Activated naive CD4-positive, alpha-beta T cell (primary cell): ENCODE measurements around the gene KLHL25.

Experiments used
- DNase-seq, 4 experiments: peaks; one replicate each; lab custom pipeline; 2025; lab: John Stamatoyannopoulos, UW

Gene KLHL25

DNA sequence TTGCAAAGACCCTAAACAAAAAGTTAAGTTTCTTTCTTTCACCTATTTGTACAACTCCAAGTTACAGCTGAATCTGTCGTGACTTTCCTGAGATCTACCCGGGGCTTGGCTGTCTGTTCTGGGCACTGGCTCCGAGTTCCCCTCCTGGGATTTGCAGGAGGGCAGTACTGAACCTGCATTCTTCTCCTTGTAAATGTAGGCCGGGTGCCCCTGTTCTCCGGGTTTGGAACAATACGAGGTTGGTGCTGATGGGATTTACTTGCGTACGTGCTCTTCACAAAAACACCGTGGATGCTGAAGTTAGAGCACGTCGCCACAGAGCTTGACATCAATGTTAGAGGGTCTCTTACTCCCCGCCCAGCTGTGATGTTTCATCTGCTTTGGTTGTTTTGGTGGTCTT lies 48.1 kb downstream of the KLHL25 start:
- no peak for DNase-seq

DNA sequence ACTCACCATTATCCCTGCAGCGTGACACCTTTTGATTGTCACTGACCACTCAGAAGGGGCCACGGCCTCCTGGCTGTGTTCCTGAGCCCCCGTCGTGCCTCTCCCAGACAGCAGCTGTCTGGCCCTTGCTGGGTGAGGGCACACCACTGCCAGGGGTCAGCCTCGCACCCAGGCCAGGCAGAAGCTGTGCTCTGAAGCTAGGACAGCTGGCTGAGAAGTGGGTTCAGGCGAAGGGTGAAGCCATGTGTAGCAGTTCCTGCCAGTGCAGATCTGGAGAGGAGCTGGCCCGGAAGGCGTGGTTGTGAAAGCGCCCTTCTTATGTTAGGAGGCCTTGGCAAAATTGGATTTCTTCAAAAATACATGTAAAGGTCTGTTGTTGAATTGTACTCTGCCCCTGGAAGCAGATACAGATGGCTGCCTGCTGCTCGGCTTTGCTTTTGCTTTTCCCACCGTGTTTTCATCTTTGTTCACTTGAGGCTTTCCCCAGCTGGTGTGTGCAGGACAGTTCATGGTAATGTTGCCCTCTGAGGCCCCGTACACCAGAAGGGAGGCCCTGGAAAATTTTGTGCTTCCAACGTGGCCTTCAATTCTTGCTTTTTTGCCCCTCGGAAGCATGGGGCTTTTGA lies 49.1 kb downstream of the KLHL25 start:
- DNase-seq: no peak

DNA sequence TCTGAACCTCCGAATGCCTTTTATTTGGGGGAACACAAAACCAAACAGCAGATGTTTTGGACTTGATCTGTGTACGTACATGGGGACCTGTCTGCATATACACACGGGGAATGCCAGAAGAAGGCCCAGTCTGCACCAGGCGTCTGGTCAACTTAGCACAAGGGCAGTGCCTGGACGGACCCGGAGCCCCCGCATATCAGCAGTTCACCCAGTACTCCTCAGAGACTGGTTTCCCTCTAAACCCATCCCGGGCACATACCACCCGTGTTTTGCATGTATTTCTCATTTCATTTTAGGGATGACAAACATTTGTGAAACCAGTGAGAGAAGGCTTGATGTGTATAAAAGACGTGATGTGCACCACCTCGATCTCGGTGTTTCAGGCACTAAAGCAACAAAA lies 49.7 kb downstream of the KLHL25 start:
- DNase-seq: no peak

DNA sequence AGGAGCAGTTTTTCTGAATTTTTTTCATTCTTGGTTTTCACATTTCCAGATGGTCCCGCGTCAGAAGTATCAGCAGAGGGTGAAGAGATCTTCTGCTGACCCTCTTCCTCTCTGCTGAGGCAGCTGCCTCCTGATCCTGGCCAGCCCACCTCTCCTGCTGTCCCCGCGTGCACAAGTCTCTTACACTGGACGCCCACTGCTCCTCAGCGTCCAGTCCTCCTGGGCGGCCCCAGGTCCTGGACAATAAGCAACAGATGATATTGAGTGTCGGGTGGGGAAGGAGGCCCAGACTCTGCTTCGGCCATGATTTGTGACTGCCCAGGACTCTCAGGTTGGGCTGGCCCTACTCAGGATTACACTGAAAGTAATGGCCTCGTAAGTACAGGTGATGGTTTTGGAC lies 50.1 kb downstream of the KLHL25 start:
- no peak for DNase-seq

DNA sequence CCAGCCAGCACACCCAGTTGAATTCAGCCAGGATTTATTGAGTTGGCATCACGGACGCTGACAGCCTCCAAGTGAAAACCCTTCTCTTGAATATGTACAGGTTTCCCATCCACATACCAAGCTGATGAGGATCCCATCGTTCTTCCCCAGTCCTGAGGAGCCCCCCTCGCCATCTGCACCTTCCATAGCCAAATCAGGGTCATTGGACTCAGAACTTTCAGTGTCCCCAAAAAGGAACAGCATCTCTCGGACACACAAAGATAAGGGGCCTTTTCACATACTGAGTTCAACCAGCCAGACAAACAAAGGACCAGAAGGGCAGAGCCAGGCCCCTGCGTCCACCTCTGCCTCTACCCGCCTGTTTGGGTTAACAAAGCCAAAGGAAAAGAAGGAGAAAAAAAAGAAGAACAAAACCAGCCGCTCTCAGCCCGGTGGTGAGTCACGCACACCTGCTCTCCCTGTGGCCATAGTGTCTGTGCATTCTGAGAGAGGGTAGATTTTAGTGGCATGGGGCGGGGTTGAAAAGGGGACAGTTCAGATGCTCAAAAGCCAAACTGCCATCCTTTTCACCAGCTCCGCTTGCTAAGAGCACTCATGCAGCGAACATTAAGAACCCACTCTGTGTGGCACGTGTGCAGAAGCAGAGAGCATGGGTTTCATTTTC lies 51.2 kb downstream of the KLHL25 start:
- DNase-seq: no peak

DNA sequence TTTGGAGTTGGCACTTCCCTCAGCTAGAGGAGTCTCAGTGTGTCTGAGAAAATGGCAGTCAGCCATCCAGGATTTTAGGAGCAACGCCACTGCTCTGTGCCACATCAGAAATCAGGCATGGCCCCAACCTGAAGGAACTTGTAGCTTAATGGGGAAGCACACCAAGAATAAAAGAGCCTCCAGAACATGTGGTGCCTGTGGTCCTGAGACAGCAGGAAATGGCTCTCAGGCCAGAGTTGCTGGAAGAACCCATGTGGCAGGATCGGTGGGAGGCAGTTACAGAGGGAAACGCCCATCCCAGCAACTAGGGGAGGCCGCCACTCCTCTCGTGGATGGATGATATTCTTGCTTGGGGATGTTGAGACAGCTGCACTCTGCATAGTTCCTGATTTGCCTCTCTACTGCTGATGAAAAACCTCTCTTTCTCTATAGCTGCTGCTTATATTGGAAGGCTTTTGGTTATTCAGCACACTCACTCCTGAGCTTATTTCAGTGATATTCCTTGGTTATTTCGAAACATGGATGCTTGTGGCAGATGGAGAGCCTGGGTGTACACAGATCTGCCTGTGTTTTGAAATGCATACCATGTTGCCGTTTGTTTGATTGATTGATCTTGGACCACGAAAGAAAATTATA lies 52.4 kb downstream of the KLHL25 start:
- no peak for DNase-seq

DNA sequence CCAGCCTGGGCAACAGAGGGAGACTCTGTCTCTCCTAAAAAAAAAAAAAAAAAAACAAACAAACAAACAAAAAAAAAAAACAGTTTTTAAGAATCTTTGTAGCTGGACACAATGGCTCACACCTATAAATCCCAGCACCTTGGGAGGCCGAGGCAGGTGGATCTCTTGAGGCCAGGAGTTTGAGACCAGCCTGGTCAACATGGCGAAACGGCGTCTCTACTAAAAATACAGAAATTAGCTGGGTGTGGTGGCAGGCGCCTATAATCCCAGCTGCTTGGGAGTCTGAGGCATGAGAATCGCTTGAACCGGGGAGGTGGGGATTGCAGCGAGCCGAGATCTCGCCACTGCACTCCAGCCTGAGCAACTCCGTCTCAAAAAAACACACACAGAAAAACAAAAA lies 53.1 kb downstream of the KLHL25 start:
- no peak for DNase-seq

DNA sequence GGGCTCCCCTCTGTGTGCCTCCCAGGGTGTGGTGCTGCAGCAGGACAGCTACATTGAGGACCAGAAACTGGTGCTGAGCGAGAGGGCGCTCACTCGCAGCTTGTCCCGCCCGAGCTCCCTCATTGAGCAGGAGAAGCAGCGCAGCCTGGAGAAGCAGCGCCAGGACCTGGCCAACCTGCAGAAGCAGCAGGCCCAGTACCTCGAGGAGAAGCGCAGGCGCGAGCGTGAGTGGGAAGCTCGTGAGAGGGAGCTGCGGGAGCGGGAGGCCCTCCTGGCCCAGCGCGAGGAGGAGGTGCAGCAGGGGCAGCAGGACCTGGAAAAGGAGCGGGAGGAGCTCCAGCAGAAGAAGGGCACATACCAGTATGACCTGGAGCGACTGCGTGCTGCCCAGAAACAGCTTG lies 53.7 kb downstream of the KLHL25 start:
- DNase-seq: no peak

DNA sequence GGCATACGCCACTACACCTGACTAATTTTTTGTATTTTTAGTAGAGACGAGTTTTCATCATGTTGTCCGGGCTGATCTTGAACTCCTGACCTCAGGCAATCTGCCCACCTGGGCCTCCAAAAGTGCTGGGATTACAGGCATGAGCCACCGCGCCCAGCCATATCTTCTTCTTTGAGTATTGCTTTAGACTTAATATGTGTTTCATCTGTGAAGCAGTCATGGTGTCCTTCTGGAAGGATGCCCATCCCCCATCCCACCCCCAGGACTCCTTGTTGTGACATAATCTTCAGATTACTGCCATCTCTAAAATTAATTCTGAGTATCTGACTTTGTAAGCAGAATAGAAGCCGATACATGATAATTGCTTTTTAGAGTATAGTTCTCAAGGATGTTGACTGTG lies 57.7 kb downstream of the KLHL25 start:
- no peak for DNase-seq

DNA sequence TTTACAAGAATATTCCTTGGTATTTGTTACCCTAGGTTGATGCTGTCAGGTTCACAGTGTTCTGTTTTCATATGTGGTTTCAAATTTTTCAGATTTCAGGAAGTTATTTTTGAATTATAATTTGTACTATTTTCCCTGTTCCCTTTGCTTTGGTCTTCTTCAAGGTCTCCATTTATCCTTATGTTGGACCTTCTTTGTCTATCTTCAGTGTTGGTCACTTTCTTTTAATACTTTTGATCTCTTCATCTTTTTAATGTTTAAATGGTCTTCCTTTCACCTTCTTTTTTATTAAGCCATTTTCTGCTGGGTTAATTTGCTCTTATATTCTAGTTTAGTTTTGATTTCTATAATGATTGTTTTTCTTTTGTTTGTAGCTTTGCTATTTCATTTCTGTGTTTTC lies 61.3 kb downstream of the KLHL25 start:
- DNase-seq: no peak

DNA sequence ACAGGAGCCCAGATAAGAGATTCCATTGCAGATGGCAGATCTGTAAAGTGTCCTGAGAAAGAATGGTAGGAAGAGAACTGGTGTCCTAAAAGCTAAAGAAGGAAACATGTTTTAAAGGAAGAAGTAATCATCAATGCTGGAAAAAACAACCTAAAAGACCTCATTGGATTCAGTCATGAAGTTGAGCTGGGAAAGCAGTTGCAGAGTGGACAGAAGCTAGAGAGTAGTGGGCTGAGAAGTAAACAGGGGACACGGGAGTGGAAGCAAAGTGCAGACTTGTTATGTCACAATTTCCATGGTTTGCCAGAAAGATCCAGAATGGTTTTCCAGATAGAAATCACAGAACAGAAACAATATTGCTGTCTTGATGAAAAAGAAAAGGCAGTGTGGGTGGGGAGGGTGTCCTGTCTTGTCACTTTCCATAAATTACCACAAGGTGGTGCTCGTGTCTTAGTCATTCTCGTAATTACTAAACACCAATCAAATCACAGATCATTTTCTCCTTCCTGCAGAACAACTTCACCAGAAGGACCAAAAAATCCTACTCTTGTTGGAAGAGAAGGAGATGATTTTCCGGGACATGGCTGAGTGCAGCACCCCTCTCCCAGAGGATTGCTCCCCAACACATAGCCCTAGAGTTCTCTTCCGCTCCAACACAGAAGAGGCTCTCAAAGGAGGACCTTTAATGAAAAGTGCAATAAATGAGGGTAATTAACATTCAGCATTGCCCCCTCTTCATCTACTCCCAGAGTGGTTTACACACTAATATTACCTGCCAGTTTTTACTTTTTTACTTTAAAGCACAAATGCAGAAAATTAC lies 64.5 kb downstream of the KLHL25 start:
- DNase-seq: no peak

DNA sequence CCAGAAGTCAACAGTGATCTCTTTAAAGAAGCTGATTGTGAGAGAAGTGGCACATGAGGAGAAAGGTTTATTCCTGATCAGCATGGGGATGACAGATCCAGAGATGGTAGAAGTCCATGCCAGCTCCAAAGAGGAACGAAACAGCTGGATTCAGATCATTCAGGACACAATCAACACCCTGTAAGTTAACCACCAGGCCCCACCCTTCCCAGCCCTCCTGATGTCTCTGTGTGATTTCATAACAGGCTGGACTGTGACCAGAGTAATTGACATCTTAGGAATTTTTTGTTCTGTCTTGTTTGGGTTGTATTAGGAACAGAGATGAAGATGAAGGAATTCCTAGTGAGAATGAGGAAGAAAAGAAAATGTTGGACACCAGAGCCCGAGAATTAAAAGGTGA lies 67.7 kb downstream of the KLHL25 start:
- no peak for DNase-seq

DNA sequence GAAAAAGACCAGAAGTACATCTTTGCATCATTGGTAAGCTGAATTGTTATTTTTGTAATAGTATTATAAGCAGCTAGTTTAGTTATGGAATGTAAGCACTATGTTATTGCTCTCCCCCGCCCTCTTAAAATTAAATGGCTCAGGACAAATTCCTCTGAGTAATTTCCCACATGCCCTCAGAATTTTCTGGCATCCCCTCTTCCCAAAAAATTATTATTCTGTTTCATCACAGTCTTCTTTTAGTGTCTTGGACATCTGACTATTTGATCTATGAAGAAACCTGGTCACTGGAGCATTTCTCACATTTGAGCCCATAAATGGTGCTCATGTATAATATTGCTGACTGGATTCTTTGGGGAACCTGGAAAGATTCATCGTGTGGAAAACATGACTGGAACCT lies 68.3 kb downstream of the KLHL25 start:
- DNase-seq: no peak

DNA sequence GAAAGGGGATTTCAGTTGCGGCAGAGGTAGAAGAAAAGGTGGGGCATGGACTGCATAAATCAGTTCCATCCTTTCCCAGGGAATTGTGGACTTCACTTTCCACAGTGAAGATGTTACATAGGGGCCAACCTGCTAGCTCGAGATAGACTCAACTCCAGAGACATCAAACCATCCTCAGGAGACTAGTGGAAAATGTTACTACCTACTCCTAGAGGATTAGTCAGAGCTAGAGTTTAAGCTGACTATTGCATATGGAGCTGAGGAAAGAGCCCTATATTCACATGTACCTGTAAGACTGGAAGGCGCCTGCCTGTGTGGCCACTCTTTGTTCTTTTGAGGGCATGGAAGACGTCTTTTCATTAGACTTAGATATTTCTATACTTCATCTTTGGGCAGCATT lies 69.2 kb downstream of the KLHL25 start:
- DNase-seq: no peak

DNA sequence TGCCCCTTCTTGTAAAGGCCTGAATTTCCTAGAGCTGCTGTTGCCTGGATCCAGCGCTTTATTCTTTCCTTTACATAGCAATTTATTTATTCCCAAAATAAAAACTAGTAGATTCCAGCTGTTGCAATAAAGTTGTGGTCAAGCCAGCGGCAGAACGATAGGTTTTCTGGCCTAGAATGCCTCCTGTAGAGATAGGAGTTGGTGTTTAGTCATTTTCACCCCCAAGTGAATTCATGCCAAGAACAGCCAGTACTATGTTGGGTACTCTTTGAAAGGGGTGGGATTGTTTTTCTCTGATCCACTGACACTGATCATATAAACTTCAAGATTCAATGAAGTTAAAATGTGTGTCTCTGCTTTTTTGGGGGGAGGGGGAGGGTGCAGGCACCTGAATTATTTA lies 69.7 kb downstream of the KLHL25 start:
- no peak for DNase-seq

DNA sequence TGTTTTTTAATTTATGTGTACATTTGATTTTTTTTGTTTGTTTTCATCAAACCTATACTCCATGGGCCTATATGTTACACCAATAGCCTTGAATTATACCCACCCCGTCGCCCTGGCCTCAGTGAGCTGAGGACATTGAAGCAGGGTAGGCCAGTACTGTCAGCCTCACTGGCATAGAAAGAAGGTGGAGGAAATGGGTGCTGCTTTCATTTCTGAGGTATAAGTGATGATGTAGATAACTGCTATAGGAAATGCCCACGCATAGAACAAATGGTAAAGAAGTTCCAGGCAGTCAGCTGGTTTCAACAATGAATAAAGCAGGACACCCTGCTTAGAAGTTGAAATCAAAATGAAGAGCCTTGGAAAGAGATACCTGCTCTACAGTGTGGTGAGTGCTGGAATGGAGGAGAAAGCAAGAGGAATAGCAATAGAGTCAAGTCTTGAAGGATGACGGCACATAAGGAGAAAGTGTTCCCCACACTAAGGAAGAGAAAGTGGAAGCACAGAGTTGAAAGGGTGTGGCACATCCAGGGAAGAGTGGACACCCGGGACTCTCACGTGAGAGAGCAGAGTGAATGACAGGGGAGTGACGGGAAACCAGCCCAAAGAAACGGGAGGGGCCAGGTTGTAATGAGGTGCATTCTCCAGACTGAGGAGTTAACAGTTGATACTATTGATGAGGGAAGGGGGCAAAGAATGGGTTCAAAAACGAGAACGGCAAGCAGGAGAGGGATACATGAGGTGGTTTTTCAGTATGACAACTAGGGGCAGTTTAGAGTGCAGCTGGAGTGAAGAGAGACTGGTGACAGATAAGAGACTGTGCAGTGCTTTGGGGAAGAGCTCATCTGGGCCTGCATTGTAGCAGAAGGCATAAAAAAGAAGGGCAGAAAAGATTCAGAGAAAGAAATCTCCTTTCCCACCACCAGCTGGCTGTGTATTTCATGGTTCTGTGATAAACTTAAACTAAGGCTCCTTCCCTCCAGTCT lies 70.5 kb downstream of the KLHL25 start:
- DNase-seq: no peak

DNA sequence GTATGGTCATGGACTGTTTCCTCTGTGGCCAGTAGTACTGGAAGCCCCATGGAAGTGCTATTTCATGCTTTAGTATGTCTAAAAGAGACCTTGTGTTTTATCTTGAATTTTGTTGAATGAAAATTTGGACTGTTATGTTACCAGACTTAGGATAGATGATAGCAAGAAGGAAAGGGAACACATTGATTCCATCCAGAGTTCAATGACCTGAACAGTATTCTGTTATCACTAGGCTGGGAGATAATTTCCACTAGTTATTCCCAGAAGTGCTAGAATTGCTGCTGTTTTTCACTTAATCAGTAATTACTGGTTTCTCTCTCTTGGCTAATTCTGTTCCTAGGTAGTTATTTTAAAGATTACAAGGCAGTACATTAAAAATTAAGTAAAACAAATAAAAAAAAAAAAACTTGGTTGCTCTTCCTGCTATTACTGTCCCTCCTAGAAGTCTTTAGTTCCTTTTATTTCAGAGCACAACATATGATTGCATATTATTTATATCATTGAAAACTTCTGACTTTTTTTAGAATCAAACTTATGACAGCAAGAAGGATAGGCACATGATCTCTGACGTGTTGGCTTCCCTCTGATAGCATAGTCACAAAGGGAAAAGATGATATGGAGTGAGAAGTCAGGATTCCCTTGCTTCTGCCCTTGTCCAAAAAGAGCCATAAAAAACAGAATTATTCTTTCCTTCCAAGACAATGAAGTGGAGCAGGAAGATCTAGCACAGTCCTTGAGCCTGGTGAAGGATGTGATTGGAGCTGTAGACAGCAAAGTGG lies 72.2 kb downstream of the KLHL25 start:
- DNase-seq: no peak

DNA sequence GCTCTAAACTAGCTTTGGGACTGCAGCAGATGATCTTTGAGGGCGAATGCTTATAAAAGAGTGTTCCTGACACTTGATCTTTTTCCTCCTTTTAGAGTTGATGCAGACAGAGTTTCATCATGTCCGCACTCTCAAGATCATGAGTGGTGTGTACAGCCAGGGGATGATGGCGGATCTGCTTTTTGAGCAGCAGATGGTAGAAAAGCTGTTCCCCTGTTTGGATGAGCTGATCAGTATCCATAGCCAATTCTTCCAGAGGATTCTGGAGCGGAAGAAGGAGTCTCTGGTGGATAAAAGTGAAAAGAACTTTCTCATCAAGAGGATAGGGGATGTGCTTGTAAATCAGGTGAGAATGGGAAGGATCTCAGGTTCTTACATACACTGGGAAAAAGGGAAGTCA lies 75.7 kb downstream of the KLHL25 start:
- no peak for DNase-seq

DNA sequence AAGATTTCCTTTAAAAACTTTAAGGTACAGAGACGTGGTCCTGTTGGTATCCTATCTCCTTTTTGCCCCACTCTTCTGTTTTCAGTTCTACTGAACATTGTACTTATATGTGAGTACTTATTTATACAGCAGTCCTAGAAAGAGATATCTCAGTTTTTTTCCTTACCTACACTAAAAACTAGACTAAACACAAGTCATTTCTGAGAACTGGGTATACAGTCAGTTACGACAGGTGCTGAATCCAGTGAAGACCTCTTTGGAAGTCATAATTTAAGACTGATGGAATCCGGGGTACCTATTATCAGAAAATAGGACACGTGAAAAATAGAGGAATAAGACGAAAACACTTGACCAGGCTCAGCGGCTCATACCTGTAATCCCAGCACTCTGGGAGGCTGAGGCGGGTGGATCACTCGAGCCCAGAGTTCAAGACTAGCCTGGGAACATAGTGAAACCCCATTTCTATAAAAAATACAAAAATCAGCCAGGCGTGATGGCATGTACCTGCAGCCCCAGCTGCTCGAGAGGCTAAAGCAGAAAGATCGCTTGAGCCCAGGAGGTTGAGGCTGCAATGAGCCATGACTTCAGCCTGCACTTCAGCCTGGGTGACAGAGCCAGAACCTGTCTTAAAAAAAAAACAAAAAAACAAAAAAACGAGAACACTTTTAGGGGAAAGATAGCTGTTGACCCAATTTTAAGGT lies 76.3 kb downstream of the KLHL25 start:
- no peak for DNase-seq

DNA sequence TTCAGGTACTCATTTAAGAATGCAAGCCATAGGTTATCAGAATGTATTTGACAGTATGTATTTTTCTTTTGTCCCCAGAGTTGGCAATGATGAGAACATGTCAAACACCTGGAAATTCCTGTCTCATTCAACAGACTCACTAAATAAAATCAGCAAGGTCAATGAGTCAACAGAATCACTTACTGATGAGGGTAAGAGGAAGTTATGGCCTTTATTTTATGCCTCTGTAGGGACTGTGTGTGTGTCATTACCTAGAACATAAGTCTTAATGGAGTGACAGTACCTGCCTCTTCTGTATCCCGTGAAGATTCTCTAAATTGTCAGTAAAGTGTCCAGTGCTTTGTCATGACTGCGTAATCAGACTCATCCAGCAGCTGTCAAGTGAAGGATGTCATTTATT lies 77.5 kb downstream of the KLHL25 start:
- no peak for DNase-seq
